ENCODE measurements around the gene CERS6. TPM values are rescaled to one million over a fixed set of nuclear protein-coding genes. Genes with fewer than 3 reads are reported as not detected.

Gene CERS6
- total RNA-seq, 1 donor from 2014 or later, result 14.7 TPM

GRCh38 chr2:168599738-168600137 lies 143.7 kb downstream of the CERS6 start:
- DNase-seq (ENCODE audit: low spot score), result no peak

- DNase-seq (ENCODE audit: low spot score), result no peak
Measured at GRCh38 chr2:168600949-168601348, 144.9 kb downstream of the CERS6 start.

- DNase-seq (ENCODE audit: low spot score), result no peak
Measured at GRCh38 chr2:168601741-168602140, 145.7 kb downstream of the CERS6 start.

GRCh38 chr2:168602379-168602778 lies 146.3 kb downstream of the CERS6 start:
- DNase-seq (ENCODE audit: low spot score), result no peak

GRCh38 chr2:168602846-168603401 lies 146.9 kb downstream of the CERS6 start:
- no peak for DNase-seq (ENCODE audit: low spot score)

- no peak for DNase-seq (ENCODE audit: low spot score)
Measured at GRCh38 chr2:168603439-168603961, 147.4 kb downstream of the CERS6 start.

GRCh38 chr2:168604252-168604651 lies 148.2 kb downstream of the CERS6 start:
- DNase-seq (ENCODE audit: low spot score), result no peak

- DNase-seq (ENCODE audit: low spot score), result no peak
Measured at GRCh38 chr2:168607992-168608391, 151.9 kb downstream of the CERS6 start.

- no peak for DNase-seq (ENCODE audit: low spot score)
Measured at GRCh38 chr2:168608796-168609195, 152.7 kb downstream of the CERS6 start.

GRCh38 chr2:168611091-168611490 lies 155.0 kb downstream of the CERS6 start:
- no peak for DNase-seq (ENCODE audit: low spot score)

- no peak for DNase-seq (ENCODE audit: low spot score)
Measured at GRCh38 chr2:168611896-168612650, 156.0 kb downstream of the CERS6 start.

GRCh38 chr2:168612719-168613118 lies 156.6 kb downstream of the CERS6 start:
- no peak for DNase-seq (ENCODE audit: low spot score)

GRCh38 chr2:168613551-168613950 lies 157.5 kb downstream of the CERS6 start:
- no peak for DNase-seq (ENCODE audit: low spot score)

GRCh38 chr2:168614172-168615018 lies 158.3 kb downstream of the CERS6 start:
- no peak for DNase-seq (ENCODE audit: low spot score)

- DNase-seq (ENCODE audit: low spot score), result no peak
Measured at GRCh38 chr2:168620554-168620953, 164.5 kb downstream of the CERS6 start.

- no peak for DNase-seq (ENCODE audit: low spot score)
Measured at GRCh38 chr2:168622559-168622958, 166.5 kb downstream of the CERS6 start.

GRCh38 chr2:168624028-168624427 lies 168.0 kb downstream of the CERS6 start:
- no peak for DNase-seq (ENCODE audit: low spot score)

- DNase-seq (ENCODE audit: low spot score), result no peak
Measured at GRCh38 chr2:168626096-168626495, 170.0 kb downstream of the CERS6 start.

- peak; percentile 38 for DNase-seq (ENCODE audit: low spot score)
Measured at GRCh38 chr2:168626647-168627046, 170.6 kb downstream of the CERS6 start.

- DNase-seq (ENCODE audit: low spot score), result peak; percentile 59
Measured at GRCh38 chr2:168632709-168633121, 176.6 kb downstream of the CERS6 start.

GRCh38 chr2:168633200-168633599 lies 177.1 kb downstream of the CERS6 start:
- peak; percentile 52 for DNase-seq (ENCODE audit: low spot score)

GRCh38 chr2:168633895-168634294 lies 177.8 kb downstream of the CERS6 start:
- no peak for DNase-seq (ENCODE audit: low spot score)
